BJ (cell line): ENCODE results near the gene PCSK7. TPM values are rescaled to one million over a fixed set of nuclear protein-coding genes. Genes with fewer than 3 reads are reported as not detected.

Experiments
- CTCF ChIA-PET: fragments of 350-600 bp; formaldehyde crosslinking; extraction: SDS; loops from one replicate; lab custom pipeline; 2021; ENCODE audit warnings: antibody characterized with exemption, inconsistent platforms; lab: Yijun Ruan, JAX
- POLR2A ChIA-PET: fragments of 300-600 bp; sonication (Branson Sonifier 250); formaldehyde crosslinking; extraction: SDS; loops from one replicate; lab custom pipeline; 2021; ENCODE audit warnings: antibody characterized with exemption; lab: Charles Lee
- DNase-seq: peaks from one replicate; pipeline ENCODE4 v3.0.0-alpha.2; 2011; ENCODE audit warnings: low read depth
- H3K27me3 ChIP-seq: 2 replicates; pipeline ENCODE4 v1.6.0; 2011; ENCODE audit warnings: low read length; ENCODE audit not compliant: control insufficient read depth, insufficient read depth
- H3K36me3 ChIP-seq: 2 replicates; pipeline ENCODE4 v1.5.1; 2011; ENCODE audit warnings: low read length; ENCODE audit not compliant: control insufficient read depth, insufficient read depth
- H3K4me3 ChIP-seq: 2 replicates; pipeline ENCODE4 v1.5.1; 2011; ENCODE audit warnings: low read depth, mild to moderate bottlenecking, control low read depth, low read length
- CTCF ChIP-seq: IDR thresholded peaks from 2 replicates; pipeline ENCODE4 v1.5.1; 2011; ENCODE audit warnings: low read depth, mild to moderate bottlenecking, control low read depth, inconsistent platforms, low read length, moderate library complexity; ENCODE audit not compliant: insufficient read depth
- polyA plus RNA-seq: library from polyadenylated mRNA; depleted of rRNA; stranded (reverse); fragments of >200 nt; gene quantifications from 2 replicates; pipeline ENCODE4 v1.2.3, GENCODE V29; 2011

PCSK7 gene
- polyA plus RNA-seq, 1 experiment, result 32.8 TPM

- H3K36me3 ChIP-seq, result peaks cover 20% of the 10 kb centered on the region
- ChIA-PET CTCF (interaction anchor here (0.8 to 3.1 kb wide), 4 partner anchors 13 to 28 kb away, joined by 3 to 20 read pairs (median 3); no protein-coding TSS in a partner anchor), POLR2A (no interaction called here)
- peak overlapping the region; percentile 63 for H3K4me3 ChIP-seq
- DNase-seq, result no peak
- no peaks in the 10 kb centered on the region for H3K27me3 ChIP-seq
- no peak for TF ChIP-seq CTCF
These were observed 33.3 kb downstream of the PCSK7 start for GRCh38 chr11:117198613-117199012.

GRCh38 chr11:117197516-117198456 is 34.1 kb downstream of the PCSK7 start:
- H3K36me3 ChIP-seq, result peaks cover 17% of the 10 kb centered on the region
- TF ChIP-seq CTCF, result peak; percentile 52
- no peak overlapping the region; the same call in 1 of the 2 replicates for H3K4me3 ChIP-seq
- DNase-seq, result no peak
- no peaks in the 10 kb centered on the region for H3K27me3 ChIP-seq
- POLR2A ChIA-PET, result interaction anchor here (1.1 kb wide), 1 partner anchor 18 kb away, joined by 3 read pairs; no protein-coding TSS in a partner anchor
- CTCF ChIA-PET, result interaction anchor here (0.6 to 3.1 kb wide), 8 partner anchors 14 to 42 kb away, joined by 3 to 20 read pairs (median 4); partner anchors contain the start of genes PCSK7 and RNF214

- TF ChIP-seq CTCF, result no peak
- peaks cover 19% of the 10 kb centered on the region for H3K36me3 ChIP-seq
- H3K27me3 ChIP-seq, result no peaks in the 10 kb centered on the region
- CTCF ChIA-PET, result interaction anchor here (0.6 to 3.1 kb wide), 6 partner anchors 16 to 43 kb away, joined by 3 to 20 read pairs (median 5); partner anchors contain the start of genes PCSK7 and RNF214
- no peak for DNase-seq
- H3K4me3 ChIP-seq, result no peak overlapping the region
- POLR2A ChIA-PET, result interaction anchor here (1.1 kb wide), 1 partner anchor 17 kb away, joined by 3 read pairs; no protein-coding TSS in a partner anchor
These were observed 34.9 kb downstream of the PCSK7 start for GRCh38 chr11:117197006-117197405.

- ChIA-PET POLR2A (no interaction called here), CTCF (interaction anchor here (1.0 to 3.1 kb wide), 3 partner anchors 15 to 37 kb away, joined by 3 to 20 read pairs (median 7); partner anchors contain the start of genes PCSK7 and RNF214)
- H3K27me3 ChIP-seq, result no peaks in the 10 kb centered on the region
- H3K4me3 ChIP-seq, result no peak overlapping the region
- peaks cover 15% of the 10 kb centered on the region for H3K36me3 ChIP-seq
- no peak for TF ChIP-seq CTCF
- DNase-seq, result no peak
These were observed 36.1 kb downstream of the PCSK7 start for GRCh38 chr11:117195761-117196160.

- no peak overlapping the region for H3K4me3 ChIP-seq
- peaks cover 17% of the 10 kb centered on the region for H3K36me3 ChIP-seq
- POLR2A ChIA-PET, result no interaction called here
- CTCF ChIA-PET, result interaction anchor here (1.0 to 1.5 kb wide), 2 partner anchors 10 to 21 kb away, joined by 3 to 5 read pairs; no protein-coding TSS in a partner anchor
- no peak for TF ChIP-seq CTCF
- DNase-seq, result no peak
- H3K27me3 ChIP-seq, result no peaks in the 10 kb centered on the region
These were observed 36.6 kb downstream of the PCSK7 start for GRCh38 chr11:117195258-117195657.
